Measurements from ENCODE around the gene TFDP2.

TFDP2 gene

GRCh38 chr3:142057331-142057725 lies 92.0 kb downstream of the TFDP2 start:
- ATAC-seq, result no peak
- no peak for TF ChIP-seq TCF4 (CRISPR knock-in tag; IDR thresholded peaks at IDR 0.05; ENCODE audit: borderline replicate concordance)
- TF ChIP-seq SNAI2 (CRISPR knock-in tag; IDR thresholded peaks at IDR 0.05), result no peak
- TF ChIP-seq ISL1 (CRISPR knock-in tag; IDR thresholded peaks at IDR 0.05), result no peak
- no peak for TF ChIP-seq ZFP3 (CRISPR knock-in tag; IDR thresholded peaks at IDR 0.05)
- no peak for TF ChIP-seq CSRNP3 (CRISPR knock-in tag; IDR thresholded peaks at IDR 0.05)

- ATAC-seq, result no peak
- TF ChIP-seq RARB (CRISPR knock-in tag; IDR thresholded peaks at IDR 0.05), result no peak
- TF ChIP-seq ESRRG (CRISPR knock-in tag; IDR thresholded peaks at IDR 0.05), result no peak
- no peak for TF ChIP-seq ISL1 (CRISPR knock-in tag; IDR thresholded peaks at IDR 0.05)
- TF ChIP-seq ZNF70 (CRISPR knock-in tag; IDR thresholded peaks at IDR 0.05), result no peak
- TF ChIP-seq POU6F1 (CRISPR knock-in tag; IDR thresholded peaks at IDR 0.05; ENCODE audit: borderline replicate concordance, low read depth), result no peak
- TF ChIP-seq ARNTL (CRISPR knock-in tag; IDR thresholded peaks at IDR 0.05; ENCODE audit: borderline replicate concordance, low read depth), result no peak
- no peak for TF ChIP-seq CREB5 (CRISPR knock-in tag; IDR thresholded peaks at IDR 0.05; ENCODE audit: low read depth)
- TF ChIP-seq ZC3H10 (CRISPR knock-in tag; IDR thresholded peaks at IDR 0.05), result no peak
- TF ChIP-seq PATZ1 (CRISPR knock-in tag; IDR thresholded peaks at IDR 0.05; ENCODE audit: borderline replicate concordance), result no peak
- no peak for TF ChIP-seq ZFP3 (CRISPR knock-in tag; IDR thresholded peaks at IDR 0.05)
- TF ChIP-seq TOX (CRISPR knock-in tag; IDR thresholded peaks at IDR 0.05; ENCODE audit: borderline replicate concordance), result no peak
- TF ChIP-seq ZNF8 (CRISPR knock-in tag; IDR thresholded peaks at IDR 0.05), result no peak
- TF ChIP-seq BACH2 (CRISPR knock-in tag; IDR thresholded peaks at IDR 0.05; ENCODE audit: borderline replicate concordance), result no peak
Observed at GRCh38 chr3:142056656-142057330, 92.6 kb downstream of the TFDP2 start.

- no peak for ATAC-seq
- TF ChIP-seq ESRRG (CRISPR knock-in tag; IDR thresholded peaks at IDR 0.05) (no peak), CSRNP3 (CRISPR knock-in tag; IDR thresholded peaks at IDR 0.05) (no peak), CSDC2 (CRISPR knock-in tag; IDR thresholded peaks at IDR 0.05) (no peak), POU6F1 (CRISPR knock-in tag; IDR thresholded peaks at IDR 0.05; ENCODE audit: borderline replicate concordance, low read depth) (no peak), ZNF8 (CRISPR knock-in tag; IDR thresholded peaks at IDR 0.05) (no peak), CREB5 (CRISPR knock-in tag; IDR thresholded peaks at IDR 0.05; ENCODE audit: low read depth) (no peak), TOX (CRISPR knock-in tag; IDR thresholded peaks at IDR 0.05; ENCODE audit: borderline replicate concordance) (no peak), PPARA (CRISPR knock-in tag; IDR thresholded peaks at IDR 0.05; ENCODE audit: borderline replicate concordance) (no peak), PATZ1 (CRISPR knock-in tag; IDR thresholded peaks at IDR 0.05; ENCODE audit: borderline replicate concordance) (no peak), ZC3H10 (CRISPR knock-in tag; IDR thresholded peaks at IDR 0.05) (no peak), ZNF565 (CRISPR knock-in tag; conservative IDR thresholded peaks at IDR 0.05; ENCODE audit: low read depth) (no peak), TSHZ2 (CRISPR knock-in tag; IDR thresholded peaks at IDR 0.05) (no peak), ISL1 (CRISPR knock-in tag; IDR thresholded peaks at IDR 0.05) (no peak), ZFP3 (CRISPR knock-in tag; IDR thresholded peaks at IDR 0.05) (no peak), SNAI2 (CRISPR knock-in tag; IDR thresholded peaks at IDR 0.05) (no peak)
Observed at GRCh38 chr3:142053835-142054234, 95.5 kb downstream of the TFDP2 start.
